T-helper 2 cell (primary cell): ENCODE data around the gene DBN1.

ENCODE experiments used
- DNase-seq, 5 experiments: peaks; one replicate each; pipeline versions ENCODE4 v3.0.0 to v3.0.0-alpha.2; 2012 to 2022

The DBN1 gene

DNA sequence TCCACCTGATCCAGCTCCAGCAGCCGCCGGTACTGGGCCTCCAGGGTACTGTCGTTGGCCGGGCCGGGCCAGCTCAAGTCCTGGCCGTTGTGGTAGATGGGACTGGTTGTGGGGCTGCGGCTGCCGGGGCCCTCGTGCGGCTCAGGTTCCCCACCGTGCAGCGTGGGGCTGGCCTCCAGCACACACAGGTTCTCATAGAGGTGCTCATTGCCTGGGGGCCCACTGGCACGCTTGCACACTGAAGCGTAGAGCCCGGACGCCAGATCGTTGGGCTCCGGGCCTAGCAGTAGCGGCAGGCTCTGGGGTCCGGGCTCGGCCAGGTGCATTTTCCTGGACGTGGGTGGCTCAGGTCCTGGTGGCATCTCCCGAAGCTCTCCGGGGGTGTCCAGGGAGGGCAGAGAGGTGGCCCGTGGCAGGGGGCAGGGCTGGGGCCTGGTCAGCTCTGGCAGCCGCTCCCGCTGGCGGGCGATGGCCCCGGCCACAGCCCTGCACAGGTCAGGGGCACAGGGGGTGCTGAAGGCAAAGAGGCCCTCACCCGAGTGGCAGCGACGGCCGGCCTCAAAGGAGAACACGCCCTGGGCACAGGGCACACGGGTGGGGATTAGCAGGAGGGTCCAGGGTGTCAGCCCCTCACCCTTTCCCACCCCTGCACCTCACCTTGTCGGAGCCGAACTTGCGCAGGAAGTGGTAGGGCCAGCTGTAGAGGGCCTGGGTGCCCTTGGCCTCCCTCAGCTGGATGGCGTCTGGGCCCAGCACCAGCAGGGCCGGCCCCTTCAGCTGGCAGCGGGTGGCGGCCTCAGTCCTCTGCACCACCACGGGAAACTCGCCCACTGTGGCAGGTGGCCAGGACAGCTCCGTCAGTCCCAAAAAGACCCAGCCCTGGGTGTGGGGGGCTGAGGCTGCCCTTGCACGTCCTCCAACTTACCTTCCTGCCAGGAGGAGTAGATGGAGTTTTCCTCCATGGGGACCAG is 30.9 kb upstream of the DBN1 start:
- no peak for DNase-seq

DNA sequence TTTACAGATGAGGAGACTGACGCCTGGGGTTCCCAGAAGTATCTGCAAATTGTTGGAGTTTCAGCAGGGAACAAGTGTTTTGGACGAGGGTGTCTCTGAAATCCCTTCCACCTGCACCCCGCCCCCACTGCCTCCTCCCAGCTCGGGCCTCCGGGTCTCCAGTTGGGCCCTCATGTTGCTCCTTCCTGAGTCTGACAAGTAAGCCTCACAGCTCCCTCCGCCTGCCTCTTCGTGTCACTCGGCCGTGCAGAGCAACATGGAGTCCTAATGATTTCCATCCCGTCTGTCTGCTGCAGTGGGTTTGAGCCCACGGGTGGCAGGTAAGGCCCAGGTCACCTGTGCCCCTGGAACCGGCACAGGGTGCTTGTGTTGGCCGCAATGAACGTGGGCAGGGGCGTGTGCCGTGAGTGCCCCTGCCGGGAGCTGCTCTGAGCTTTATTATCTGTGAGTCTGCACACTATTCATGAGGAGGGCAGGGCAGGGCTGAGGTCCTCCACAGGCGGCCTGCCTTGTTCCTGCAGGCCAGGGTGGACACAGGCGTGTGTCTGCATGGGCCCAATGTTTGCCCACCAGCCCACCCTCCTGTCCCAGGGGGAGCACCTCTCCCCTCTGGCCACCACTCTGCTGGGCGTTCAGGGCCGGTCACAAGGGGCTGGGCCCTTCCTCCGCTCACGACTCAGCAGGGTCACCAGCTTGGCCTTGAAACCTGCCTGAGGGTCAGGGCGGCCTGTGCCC is 30.1 kb upstream of the DBN1 start:
- DNase-seq = no peak

DNA sequence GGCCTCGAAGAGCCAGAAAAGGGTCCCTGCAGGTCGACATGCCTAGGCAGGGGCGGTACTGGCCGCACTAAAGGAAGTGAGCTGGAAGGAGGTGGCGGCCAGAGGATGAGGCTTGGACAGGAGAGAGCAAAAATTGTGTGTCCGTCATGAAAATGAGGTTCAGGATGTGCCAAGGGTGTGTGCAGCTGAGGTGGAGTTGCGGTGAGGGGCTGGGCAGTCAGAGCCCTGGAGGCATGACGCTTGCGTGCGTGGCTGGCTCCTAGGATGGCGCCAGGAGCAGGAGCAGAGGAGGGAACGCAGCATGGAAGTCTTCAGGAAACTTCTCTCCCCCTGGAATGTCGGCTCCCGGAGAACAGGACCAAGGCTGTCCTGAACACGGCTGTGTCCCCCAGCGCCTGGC is 29.5 kb upstream of the DBN1 start:
- no peak for DNase-seq

DNA sequence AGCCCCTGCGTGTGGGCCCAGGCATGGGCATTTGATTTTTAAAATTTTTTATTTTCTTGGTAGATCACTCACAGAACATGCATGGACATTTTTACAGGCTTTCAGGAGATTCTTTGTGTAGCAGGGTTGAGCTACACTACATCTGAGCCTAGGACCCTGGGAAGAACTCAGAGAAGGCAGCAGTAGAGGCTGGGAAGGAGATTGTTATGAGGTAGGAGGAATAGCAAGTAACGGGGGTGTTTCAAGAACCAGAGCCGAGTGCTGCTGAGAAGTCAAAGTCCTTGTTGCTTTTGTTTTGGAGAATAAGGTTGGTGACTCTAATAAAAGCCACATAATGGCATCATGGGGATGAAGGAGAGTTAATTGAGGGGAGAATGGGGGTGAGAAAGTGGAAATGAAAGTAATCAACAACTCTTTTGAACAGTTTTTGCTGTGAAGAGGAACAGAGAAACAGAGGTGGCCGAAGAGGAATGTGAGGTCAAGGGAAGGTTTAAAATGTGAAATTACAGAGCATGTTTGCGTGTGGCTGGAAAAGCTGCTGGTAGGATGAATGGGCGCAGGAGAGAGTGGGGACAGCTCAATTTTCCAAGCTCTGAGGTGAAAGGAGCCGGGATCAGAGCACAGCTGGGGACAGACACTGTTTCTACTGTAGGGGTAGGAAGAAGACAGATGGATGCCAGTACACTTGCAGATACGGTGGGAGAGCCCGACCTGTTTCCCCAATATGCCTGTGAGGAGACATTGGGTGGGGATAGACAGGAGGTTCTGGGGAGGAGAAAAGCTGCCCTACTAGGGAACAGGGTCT is 28.6 kb upstream of the DBN1 start:
- no peak for DNase-seq

DNA sequence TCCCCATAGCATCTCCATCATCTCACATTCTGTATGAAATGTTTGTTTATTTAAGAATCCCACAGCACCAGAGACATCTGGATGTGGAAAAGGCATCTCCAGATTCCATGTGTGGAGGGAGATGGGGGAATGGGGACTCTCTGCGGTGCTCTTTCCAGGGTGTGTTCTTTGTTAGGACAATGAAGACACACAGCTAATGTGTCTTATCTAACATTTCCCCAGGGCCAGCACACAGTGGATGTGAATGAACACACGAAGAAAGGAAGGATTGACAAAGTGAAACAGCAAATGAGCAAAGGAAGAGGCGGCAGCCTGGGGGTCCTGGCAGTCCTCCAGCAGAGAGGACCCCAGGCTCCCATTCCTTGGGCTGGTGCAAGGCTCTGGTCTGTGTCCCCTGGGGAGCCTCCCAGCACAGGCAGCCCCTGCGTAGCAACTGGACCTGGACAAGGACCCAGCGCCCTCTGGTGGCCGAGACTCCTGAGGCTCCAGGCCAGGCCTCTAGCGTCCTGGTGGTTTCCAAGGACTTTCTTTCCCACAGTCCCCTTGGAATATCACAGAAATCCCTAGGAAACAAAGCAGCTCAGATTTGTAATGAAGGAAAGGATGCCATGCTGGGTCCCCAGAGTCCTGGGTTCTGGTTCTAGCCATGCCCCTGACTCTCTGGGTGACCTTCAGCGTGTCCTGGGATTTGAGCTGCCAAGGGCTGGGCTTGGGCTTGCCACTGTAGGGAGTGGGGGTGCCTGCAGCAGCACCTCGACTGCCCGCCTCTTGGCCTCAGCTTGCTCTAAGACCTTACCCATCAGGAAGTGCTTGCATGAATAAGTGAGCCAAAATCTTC is 27.5 kb upstream of the DBN1 start:
- peak; percentile 64 to 81 (median 79) for DNase-seq

DNA sequence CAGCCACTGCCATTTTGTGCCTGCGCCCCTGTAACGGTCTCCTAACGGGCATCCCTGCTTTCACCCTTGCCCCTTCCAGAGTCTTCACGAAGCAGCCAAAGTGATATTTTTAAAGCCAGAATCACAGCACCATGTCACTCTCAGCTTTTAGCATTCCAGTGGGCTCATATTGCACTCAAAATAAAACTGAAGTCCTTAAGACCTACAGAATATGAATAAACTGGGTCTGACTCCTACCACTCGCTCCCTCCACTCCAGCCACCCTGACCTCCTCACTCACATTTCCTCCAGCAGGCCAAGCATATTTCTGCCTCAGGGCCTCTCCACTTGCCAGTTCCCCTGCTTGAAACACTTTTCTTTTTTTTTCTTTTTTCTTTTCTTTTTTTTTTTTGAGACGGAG is 26.4 kb upstream of the DBN1 start:
- no peak for DNase-seq

DNA sequence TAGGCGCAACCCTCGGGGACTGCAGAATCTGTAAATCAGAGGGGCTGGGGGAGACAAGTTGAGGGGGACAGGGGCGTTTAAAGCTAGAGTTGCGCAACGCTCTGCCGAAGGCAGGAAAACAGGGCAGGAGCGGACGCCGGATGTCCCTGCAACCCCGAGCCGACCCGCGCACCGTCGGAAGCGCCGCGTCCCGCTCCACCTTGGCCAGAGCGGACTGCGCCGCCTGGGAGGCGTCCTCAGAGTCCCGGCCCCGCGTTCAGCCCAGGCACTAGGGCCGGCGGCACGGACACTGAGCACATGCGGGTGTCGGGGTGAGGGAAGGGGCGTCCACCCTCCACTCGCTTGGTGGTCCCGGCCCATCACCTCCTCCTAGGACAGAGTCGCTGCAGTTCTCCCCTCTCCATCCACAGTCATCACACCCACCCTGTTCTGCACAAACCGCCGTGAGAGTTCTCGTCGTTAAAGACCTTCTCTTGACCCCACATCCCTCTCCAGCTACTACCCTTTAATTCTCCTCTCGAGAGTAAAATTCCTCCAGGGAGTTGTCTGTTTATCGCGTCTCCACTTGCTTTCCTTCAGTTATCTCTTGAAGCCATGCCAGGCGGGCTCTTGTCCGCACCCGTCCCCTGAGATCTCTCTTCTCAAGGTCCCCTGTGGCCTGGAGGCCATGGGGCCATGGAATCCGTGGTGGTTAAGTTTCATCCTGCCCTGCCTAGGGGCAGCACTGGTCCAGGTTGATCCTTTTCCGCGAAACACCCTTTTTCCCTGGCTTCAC is 24.8 kb upstream of the DBN1 start:
- no peak for DNase-seq

DNA sequence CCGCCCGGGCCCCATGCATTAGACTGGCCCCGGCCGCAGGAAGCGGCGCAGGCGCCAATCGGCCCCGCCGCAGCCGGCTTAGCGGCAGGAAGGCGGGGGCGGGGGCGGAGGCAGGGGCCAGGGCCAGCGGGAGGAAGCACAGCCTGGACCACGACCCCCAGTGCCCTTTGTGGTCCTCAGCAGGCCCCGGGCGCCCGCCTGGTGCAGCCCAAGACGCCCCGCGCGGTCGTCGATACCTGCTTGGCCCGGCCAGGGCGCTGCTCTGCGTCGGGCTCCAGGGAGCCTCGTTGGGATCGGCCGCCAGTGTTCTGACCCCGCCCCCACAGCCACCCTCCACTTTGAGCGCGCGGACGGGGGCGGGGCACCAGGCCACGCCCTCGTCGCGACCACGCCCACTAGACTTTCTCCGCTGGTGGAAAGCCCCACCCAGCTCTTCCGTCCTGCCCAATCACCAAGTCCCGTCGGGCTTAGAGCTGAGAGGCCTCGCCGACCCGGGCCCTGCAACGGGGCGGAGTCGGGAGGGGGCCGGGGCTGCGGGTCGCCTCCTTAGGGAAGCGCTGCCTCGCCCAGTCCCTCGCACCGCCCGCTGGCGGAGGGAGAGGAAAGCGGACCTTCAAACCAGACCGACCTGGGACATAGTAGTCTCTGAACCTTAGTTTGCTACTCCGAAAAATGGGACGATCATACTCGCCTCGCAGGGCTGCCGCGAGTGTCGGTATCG is 24.0 kb upstream of the DBN1 start, which contains the start of gene PDLIM7:
TSS of gene PDLIM7 (minus strand) at position 313 of the 721 bp plus-strand sequence. CDS start 1,092 bp downstream, outside the sequence.
- DNase-seq = peak; percentile 88 to 94 (median 90)

DNA sequence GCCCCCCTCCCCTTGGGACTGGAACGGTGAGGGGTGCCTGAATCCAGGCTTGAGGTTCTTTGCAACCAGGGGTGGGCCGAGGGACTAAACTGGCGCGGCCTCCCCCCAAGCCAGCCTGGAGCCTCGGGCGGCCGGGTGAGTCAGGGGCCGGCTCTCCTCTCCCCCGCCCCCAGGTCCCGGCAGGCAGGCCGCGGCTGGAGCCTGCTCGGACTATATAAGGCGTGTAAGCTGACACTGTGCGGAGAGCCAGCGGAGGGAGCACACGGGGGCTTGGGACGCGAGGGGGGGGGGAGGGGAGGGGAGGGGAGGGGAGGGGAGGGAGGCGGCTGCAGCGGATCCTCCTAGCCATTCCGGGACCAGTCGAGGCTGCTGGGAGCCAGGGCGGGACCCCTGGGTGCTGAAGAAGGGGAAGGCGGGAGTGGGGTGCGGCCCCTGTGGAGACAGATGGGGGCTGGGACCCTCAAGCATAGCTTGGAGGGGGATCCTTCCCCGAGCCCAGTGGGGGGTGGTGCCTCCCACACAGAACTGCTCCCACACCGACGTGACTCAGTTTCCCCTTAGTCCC is 23.4 kb upstream of the DBN1 start:
- DNase-seq = no peak

DNA sequence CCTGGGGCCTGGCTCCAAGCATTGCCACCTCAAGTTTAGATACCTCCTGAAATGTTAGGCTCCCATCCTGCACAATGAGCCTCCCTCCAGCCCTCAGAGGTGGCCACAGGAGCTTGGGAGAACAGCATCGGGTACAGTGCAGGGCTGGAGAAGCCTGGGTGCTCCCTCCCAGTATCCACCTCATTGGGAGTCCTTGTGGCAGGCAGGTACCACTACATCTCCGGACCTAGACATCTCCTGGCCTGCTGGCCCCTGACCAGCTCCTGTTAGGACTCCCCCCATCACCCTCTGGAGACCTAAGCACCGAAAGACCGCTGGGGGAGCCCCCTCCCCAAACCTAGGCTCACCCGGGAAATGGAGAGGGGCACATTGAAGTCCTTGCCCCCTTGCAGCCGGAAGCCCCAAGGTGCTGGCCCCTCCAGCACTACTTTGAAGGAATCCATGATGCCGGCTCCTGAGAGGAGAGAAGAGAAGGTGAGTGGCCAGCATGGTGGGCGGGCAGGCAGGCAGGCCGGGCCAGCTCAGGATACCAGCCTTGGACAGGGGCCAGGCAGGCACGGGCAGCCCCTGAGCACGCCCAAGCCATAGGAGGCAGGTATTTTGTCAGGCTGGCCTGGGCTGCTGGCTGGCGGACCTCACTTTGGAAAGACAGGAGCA is 22.8 kb upstream of the DBN1 start:
- DNase-seq = no peak

DNA sequence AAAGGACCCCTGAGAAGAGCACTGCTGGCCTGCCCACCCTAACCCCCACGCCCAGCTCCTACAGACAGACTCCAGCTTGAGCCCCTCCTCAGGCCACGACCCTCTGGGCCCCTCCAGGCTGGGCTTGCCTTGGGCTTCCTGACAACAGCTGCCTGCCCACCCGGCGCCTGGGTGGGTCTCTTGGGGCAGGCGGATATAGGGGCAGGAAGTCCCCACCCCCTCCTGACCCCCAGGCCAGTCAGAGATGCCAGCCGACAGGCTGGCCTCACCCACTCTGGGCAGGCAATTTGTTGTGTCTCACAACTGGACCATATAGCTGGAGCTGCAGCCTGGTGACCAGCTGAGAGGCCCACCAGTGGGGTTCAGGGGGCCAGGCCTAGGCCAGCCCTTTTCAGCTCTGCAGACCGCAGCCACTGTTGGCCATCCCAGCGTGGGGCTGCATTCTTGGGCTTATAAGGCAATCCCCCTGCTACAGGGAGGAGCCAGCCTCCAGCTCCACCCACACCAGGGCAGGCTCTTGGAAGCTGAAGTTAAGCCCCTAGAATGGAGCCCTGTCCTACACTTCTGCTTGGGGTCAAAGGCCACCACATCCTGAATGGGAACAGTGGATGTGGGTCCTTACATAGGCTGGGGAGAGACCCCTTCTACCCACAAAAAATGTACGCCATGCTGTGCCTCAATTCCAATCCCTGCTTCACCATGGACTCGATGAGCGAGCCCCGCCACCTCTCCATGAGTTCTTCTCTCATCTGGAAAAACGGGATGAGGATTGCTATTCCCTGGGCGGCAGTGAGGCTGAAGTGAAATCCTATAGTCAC is 22.0 kb upstream of the DBN1 start:
- no peak for DNase-seq

DNA sequence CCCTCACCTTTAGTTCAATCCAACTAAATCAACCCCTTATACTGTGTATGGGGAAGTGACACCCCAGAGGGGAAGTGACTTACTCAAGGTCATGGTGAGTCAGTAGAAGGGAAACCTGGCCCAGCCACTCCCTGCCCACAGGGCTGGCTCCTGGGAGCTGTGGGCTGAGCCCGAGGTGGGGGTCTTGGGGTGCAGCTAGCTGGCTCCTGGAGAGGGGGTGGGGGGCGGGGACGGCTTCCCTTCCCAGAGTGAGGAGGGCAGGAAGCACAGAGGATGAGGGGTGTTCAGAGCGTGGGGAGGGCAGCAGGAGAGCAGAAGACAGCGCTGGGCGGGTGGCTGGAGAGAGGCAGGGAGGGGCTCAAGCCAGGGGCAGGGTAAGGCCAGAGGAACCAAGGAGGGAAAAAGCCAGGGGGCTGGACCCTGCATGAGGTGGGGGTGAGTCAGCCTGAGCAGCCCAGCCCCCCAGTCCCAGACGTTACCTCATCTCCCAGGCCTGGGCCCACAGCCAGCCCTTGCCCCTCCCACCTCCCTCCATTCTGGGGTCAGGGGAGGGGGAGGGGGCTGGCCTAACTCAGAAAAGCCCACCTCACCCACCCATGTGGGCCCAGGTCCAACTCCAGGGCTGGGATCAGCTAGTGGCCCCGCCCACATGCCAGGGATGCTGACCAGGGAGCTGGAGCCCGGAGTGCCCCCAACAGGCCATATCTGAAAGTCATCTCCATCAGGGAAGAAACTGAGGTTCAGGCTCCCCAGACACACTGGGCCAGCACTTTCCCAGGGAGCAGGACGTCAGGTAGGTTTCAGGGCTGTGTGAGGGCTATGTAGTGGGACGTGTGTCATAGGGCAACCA is 21.1 kb upstream of the DBN1 start:
- no peak for DNase-seq

DNA sequence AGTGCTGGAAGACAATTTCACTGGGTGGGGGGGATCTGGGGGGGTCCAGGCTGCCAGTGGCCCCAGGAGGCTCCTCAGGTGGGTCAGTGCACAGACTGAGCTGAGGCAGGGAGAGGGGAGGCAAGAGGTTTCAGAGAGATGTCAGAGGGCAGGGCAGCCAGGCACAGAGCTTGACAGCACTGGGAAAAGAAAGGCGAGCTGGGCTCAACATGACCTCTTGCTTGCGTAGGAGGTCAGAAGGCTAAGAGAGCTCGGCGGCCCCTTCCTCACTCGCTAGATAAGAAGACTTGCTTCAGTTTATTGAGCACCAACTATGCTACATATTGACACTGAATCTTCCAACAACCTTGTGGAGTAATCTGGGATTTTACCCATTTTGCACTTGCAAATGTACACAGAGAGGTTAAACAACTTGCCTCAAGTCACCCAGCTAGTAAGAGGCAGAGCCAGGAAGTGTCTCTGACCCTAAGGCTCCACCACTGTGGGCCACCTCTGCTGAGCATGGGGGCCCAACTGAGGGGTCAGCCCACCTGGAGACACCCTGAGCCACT is 20.4 kb upstream of the DBN1 start:
- DNase-seq = no peak

DNA sequence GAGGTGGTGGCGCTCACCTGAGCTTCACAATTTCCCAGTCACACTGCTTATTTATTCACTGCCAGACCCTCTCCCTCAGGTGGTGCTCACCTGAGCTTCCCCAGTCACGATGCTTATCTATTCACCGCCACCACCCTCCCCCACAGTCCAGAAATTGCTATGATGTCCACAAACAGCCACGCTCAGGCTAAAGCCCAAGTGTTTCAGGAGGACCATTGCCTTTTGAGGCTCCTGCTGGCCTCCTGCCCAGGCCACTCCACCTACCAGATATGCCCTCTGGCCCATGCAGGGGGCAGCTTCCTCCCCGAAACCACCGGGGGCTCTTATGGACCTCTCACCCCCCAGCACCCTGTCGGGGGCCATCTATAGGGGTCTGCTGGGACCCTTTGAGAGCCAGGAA is 19.4 kb upstream of the DBN1 start:
- DNase-seq = no peak

DNA sequence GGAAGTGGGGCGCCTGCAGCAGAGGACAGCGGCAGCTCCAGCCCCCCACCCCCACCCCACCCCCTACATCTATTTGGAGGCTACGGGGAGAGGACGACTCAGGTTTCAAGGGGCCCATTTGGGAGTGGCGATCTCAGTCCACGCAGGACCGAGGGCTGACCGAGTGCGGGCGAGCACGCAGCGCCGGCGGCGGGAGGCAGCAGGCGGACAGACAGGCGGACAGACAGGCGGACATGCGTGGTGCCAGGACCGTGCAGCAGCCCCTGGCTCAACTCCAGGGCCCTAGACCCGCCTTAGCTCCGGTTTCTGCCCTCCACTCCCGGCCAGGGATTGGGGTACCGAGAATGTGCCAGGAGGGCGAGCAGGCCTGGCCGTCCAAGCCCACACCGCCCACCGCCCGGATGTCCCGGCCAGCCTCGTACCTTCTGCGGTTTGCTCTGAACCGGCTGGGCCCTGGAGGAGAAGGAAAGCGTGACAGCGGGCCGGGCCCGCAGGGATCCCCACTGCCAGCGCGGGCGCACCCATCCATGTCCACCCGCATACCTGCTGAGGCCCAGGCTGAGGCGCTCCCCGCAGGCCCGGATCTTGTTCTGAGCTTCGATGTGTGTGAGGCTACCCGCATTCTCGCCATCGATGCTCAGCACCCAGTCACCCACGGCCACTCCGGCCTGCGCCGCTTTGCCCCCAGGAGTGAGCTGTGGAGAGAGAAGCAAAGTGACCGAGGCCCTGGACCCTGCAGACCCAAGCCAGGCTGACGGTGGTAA is 18.7 kb upstream of the DBN1 start:
- DNase-seq = no peak

DNA sequence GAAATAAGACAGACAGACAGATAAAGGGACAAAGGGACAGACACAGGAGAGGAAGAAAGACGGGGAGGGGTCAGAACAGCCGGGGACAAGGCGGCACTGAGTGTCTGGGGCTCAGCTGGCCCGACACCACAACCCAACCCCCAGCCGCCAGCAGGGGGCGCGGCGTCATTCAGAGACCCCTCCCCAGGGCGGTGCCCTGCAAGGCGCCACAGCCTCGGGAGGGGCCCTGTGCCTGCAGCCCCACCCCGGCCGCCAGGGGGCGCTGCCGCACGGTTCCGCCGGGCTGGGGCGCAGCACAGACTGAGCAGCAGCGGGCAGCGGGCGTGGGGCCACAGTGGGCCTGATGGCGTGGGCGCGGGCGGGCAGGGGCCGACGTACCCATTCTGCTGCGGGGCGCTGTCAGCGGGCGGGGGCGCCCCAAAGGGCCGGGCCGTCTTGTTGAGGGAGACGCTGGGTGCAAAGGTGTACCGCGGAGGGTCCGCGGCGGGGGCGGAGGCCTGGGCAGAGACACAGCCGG is 18.1 kb upstream of the DBN1 start:
- peak in 1 of 5 experiments; percentile 38 for DNase-seq
